Measurements from ENCODE around the gene LYPD8.

DNA sequence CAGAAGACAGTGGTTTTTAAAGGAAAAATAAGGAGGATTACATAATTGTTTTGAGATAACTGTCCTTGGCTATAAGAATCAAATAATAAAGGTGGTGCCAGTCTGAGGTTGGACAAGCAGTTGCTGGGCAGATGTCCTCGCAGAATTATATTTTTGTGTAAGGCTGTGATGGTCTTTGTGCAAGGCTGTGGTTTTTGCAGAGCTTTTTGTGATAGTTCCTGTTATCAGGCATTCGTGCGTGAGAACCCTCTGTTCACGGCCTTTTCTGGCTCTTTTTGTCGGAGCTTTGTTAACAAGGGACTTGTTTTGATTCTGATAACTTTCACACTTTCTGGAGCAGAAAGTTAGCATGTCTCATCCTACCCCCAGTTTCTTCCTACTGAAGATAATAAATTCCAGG lies 36.8 kb upstream of the LYPD8 start:
- TF ChIP-seq, protein P1, sequence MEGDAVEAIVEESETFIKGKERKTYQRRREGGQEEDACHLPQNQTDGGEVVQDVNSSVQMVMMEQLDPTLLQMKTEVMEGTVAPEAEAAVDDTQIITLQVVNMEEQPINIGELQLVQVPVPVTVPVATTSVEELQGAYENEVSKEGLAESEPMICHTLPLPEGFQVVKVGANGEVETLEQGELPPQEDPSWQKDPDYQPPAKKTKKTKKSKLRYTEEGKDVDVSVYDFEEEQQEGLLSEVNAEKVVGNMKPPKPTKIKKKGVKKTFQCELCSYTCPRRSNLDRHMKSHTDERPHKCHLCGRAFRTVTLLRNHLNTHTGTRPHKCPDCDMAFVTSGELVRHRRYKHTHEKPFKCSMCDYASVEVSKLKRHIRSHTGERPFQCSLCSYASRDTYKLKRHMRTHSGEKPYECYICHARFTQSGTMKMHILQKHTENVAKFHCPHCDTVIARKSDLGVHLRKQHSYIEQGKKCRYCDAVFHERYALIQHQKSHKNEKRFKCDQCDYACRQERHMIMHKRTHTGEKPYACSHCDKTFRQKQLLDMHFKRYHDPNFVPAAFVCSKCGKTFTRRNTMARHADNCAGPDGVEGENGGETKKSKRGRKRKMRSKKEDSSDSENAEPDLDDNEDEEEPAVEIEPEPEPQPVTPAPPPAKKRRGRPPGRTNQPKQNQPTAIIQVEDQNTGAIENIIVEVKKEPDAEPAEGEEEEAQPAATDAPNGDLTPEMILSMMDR (IDR thresholded peaks at IDR 0.05 in 4 of 5, conservative IDR thresholded peaks at IDR 0.05 in 1 of 5) = no peak
- no peak for TF ChIP-seq POLR2A (IDR thresholded peaks at IDR 0.05)
